HCT116 (cell line): ENCODE results near the gene SH3D19. TPM values are rescaled to one million over a fixed set of nuclear protein-coding genes. Genes with fewer than 3 reads are reported as not detected.

ENCODE experiments used
- ATAC-seq: fragments of 200-7000 bp; cut with Tn5 transposase; 2 replicates; pipeline ENCODE4 v1.9.1; 2020; ENCODE audit warnings: mild to moderate bottlenecking, moderate library complexity
- BruUV-seq: library from RNA; stranded (reverse); fragments of 400-500 nt; replicated peaks from 2 replicates; lab custom pipeline; 2021; lab: Mats Ljungman, UMichigan
- CTCF ChIA-PET: fragments of 300-600 bp; sonication (Branson Sonifier 250); formaldehyde crosslinking; loops from one replicate; lab custom pipeline; 2021; ENCODE audit warnings: antibody characterized with exemption; lab: Charles Lee
- POLR2A ChIA-PET: fragments of 300-600, 350-600 bp; sonication (Branson Sonifier 250); formaldehyde crosslinking; loops from one replicate; lab custom pipeline; 2021; ENCODE audit warnings: antibody characterized with exemption; lab: Charles Lee
- RAD21 ChIA-PET, 2 experiments: fragments of 300-600 bp; sonication (Branson Sonifier 250); formaldehyde crosslinking; loops; one replicate each; lab custom pipeline; 2023; ENCODE audit warnings: low total read pairs in 2 of 2; ENCODE audit not compliant: uncharacterized antibody in 2 of 2, unreplicated experiment in 2 of 2, low non-redundant PET in 1 of 2; lab: Charles Lee
- DNase-seq: peaks from one replicate; pipeline ENCODE4 v3.0.0-alpha.2; 2010; ENCODE audit warnings: low read depth, low spot score
- H2AFZ ChIP-seq: fragments of 200-600 bp; shearing (Covaris generic), sonication (generic); 2 replicates; pipeline ENCODE4 v1.6.1; 2017; ENCODE audit warnings: low read depth, mixed run types, mixed read lengths, antibody characterized with exemption, low read length; ENCODE audit not compliant: poor library complexity, severe bottlenecking
- H3K27ac ChIP-seq: 2 replicates; pipeline ENCODE4 v1.5.1; 2012; ENCODE audit warnings: low read depth, low read length
- H3K27me3 ChIP-seq: fragments of 200-600 bp; sonication (generic); 2 replicates; pipeline ENCODE4 v1.6.1; 2016; ENCODE audit warnings: mixed run types, low read length, mixed read lengths; ENCODE audit not compliant: insufficient read depth
- H3K36me3 ChIP-seq, 2 experiments: fragments of 200-500 bp in 1 of 2; fragments of 200-600 bp in 1 of 2; sonication (Bioruptor generic) in 1 of 2; sonication (generic) in 1 of 2; 2 replicates each; pipeline versions ENCODE4 v1.5.1 to v1.6.1; 2014 to 2016; ENCODE audit warnings: low read length in 2 of 2, inconsistent platforms in 1 of 2, mixed read lengths in 1 of 2, mixed run types in 1 of 2; ENCODE audit not compliant: insufficient read depth in 2 of 2, control insufficient read depth in 1 of 2
- H3K4me1 ChIP-seq, 2 experiments: fragments of 200-600 bp in 1 of 2; sonication (generic) in 1 of 2; 2 replicates each; pipeline versions ENCODE4 v1.5.1 to v1.6.1; 2012 to 2017; ENCODE audit warnings: low read length in 2 of 2, inconsistent platforms in 1 of 2, mild to moderate bottlenecking in 1 of 2, mixed read lengths in 1 of 2, mixed run types in 1 of 2, moderate library complexity in 1 of 2; ENCODE audit not compliant: insufficient read depth in 2 of 2, control insufficient read depth in 1 of 2
- H3K4me2 ChIP-seq: fragments of 200-600 bp; sonication (generic); 2 replicates; pipeline ENCODE4 v1.6.1; 2017; ENCODE audit warnings: mixed run types, low read length, mixed read lengths
- H3K4me3 ChIP-seq, 2 experiments: fragments of 200-600 bp in 1 of 2; sonication (generic) in 1 of 2; replicated peaks in 1 of 2; 2 replicates each; pipeline ENCODE4 v1.5.1; 2011 to 2016; ENCODE audit warnings: low read length in 2 of 2, control low read depth in 1 of 2, low read depth in 1 of 2, mild to moderate bottlenecking in 1 of 2, mixed read lengths in 1 of 2, mixed run types in 1 of 2
- H3K79me2 ChIP-seq: fragments of 200-600 bp; sonication (generic); 2 replicates; pipeline ENCODE4 v1.6.1; 2017; ENCODE audit warnings: mild to moderate bottlenecking, mixed run types, low read length, moderate library complexity, mixed read lengths; ENCODE audit not compliant: insufficient read depth
- H3K9ac ChIP-seq: fragments of 200-600 bp; sonication (generic); 2 replicates; pipeline ENCODE4 v1.6.1; 2016; ENCODE audit warnings: low read length, mixed read lengths
- H3K9me2 ChIP-seq: fragments of 200-600 bp; sonication (generic), shearing (Covaris generic); 2 replicates; pipeline ENCODE4 v1.6.1; 2017; ENCODE audit warnings: mixed run types, mild to moderate bottlenecking, moderate library complexity; ENCODE audit not compliant: insufficient read depth
- H3K9me3 ChIP-seq, 2 experiments: fragments of 200-500 bp in 1 of 2; fragments of 200-600 bp in 1 of 2; sonication (Bioruptor generic) in 1 of 2; sonication (generic) in 1 of 2; 2 replicates each; pipeline ENCODE4 v1.6.1; 2014 to 2017; ENCODE audit warnings: low read length in 2 of 2, mixed read lengths in 2 of 2, inconsistent platforms in 1 of 2, low read depth in 1 of 2, mild to moderate bottlenecking in 1 of 2, mixed run types in 1 of 2, moderate library complexity in 1 of 2; ENCODE audit not compliant: control insufficient read depth in 1 of 2, insufficient read depth in 1 of 2
- H4K20me1 ChIP-seq: fragments of 200-600 bp; sonication (generic), shearing (Covaris generic); 2 replicates; pipeline ENCODE4 v1.6.1; 2017; ENCODE audit warnings: mixed run types, mild to moderate bottlenecking, moderate library complexity; ENCODE audit not compliant: insufficient read depth
- ATF3 ChIP-seq: IDR thresholded peaks from 2 replicates; pipeline ENCODE4 v1.6.1; 2012
- EZH2 ChIP-seq: fragments of 200-600 bp; sonication (generic); IDR thresholded peaks from 2 replicates; pipeline ENCODE4 v1.6.1; 2017; ENCODE audit warnings: antibody characterized with exemption, mixed run types
- EZH2phosphoT487 ChIP-seq: fragments of 200-600 bp; IDR thresholded peaks from 2 replicates; pipeline ENCODE4 v1.6.1; 2018; ENCODE audit warnings: antibody characterized with exemption, borderline replicate concordance
- FOSL1 ChIP-seq: IDR thresholded peaks from 2 replicates; pipeline ENCODE4 v1.6.1; 2012; ENCODE audit warnings: low read depth
- JUND ChIP-seq: IDR thresholded peaks from 2 replicates; pipeline ENCODE4 v1.6.1; 2012
- MAX ChIP-seq: IDR thresholded peaks from 2 replicates; pipeline ENCODE4 v1.6.1; 2012
- POLR2A ChIP-seq: IDR thresholded peaks from 2 replicates; pipeline ENCODE4 v1.7.0; 2011; ENCODE audit warnings: borderline replicate concordance; ENCODE audit not compliant: insufficient read depth, insufficient read length; ENCODE audit errors: extremely low read depth
- POLR2AphosphoS5 ChIP-seq: IDR thresholded peaks from 2 replicates; pipeline ENCODE4 v1.6.1; 2011; ENCODE audit warnings: mild to moderate bottlenecking, low read depth, low read length, moderate library complexity
- RAD21 ChIP-seq: IDR thresholded peaks from 2 replicates; pipeline ENCODE4 v1.6.1; 2012; ENCODE audit warnings: low read depth, mild to moderate bottlenecking
- SP1 ChIP-seq: IDR thresholded peaks from 2 replicates; pipeline ENCODE4 v1.6.1; 2012; ENCODE audit warnings: low read depth
- TCF7L2 ChIP-seq: IDR thresholded peaks from 2 replicates; pipeline ENCODE4 v1.7.0; 2011; ENCODE audit warnings: borderline replicate concordance, inconsistent platforms; ENCODE audit not compliant: insufficient read depth, insufficient read length; ENCODE audit errors: extremely low read depth
- ZNF274 ChIP-seq: fragments of 200-500 bp; sonication (Bioruptor generic); IDR thresholded peaks from 2 replicates; pipeline ENCODE4 v1.6.1; 2014; ENCODE audit warnings: mild to moderate bottlenecking, low read depth, low read length, inconsistent platforms
- intact Hi-C: fragments of 100-400 bp; cut with micrococcal nuclease; formaldehyde crosslinking; loops from 2 replicates; pipeline ENCODE4 v1.10.0; 2022
- total RNA-seq: library from RNA; stranded (reverse); gene quantifications from one replicate; pipeline ENCODE4 v1.2.1, GENCODE V29; 2021; ENCODE audit not compliant: unreplicated experiment
- TF ChIP-seq, protein P1 (sequence below): IDR thresholded peaks from 2 replicates; pipeline ENCODE4 v1.6.1; 2012; ENCODE audit warnings: low read depth

The SH3D19 gene
- total RNA-seq, 1 experiment from 2014 or later, result 37.5 TPM

DNA sequence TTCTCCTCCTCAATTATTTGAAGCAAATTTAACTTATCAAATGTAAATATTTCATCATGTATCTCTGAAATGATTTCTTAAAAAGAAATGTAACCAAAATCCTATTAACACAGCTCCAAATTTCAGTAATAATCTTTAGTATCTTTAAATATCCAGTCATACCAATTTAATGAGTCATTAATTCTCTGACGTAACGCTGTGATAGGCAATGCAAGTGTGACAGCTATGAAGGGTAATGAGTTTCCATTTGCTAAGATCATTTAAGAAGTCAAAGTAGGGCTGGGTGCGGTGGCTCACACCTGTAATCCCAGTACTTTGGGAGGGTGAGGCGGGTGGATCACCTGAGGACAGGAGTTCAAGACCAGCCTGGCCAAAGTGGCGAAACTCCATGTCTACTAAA lies 210.4 kb downstream of the SH3D19 start:
- Histone ChIP-seq H3K36me3 (no peaks in the 10 kb centered on the region), H3K4me1 (no peaks in the 10 kb centered on the region), H3K27me3 (no peaks in the 10 kb centered on the region), H3K79me2 (no peaks in the 10 kb centered on the region), H3K4me3 (no peak overlapping the region), H3K9ac (no peak overlapping the region), H3K27ac (no peak overlapping the region), H3K9me3 (no peaks in the 10 kb centered on the region), H3K4me2 (no peak overlapping the region), H4K20me1 (no peaks in the 10 kb centered on the region), H2AFZ (no peak overlapping the region), H3K9me2 (no peaks in the 10 kb centered on the region)
- ATAC-seq, result no peak
- intact Hi-C loops, result loop anchor here (10.0 kb wide), 2 partner anchors 650 to 1280 kb away; partner anchors contain the start of gene GATB
- no peak for TF ChIP-seq POLR2AphosphoS5
- no peak for TF ChIP-seq FOSL1
- TF ChIP-seq ZNF274, result no peak
- no peak for TF ChIP-seq SP1
- TF ChIP-seq ATF3, result no peak
- TF ChIP-seq POLR2A, result no peak
- TF ChIP-seq JUND, result no peak
- TF ChIP-seq EZH2phosphoT487, result no peak
- no peak for TF ChIP-seq TCF7L2
- ChIA-PET CTCF (no interaction called here), RAD21 (no interaction called here), POLR2A (interaction anchor here (1.4 kb wide), 1 partner anchor 11 kb away, joined by 3 read pairs; no protein-coding TSS in a partner anchor)
- BruUV-seq, result no TSS peak
- no peak for DNase-seq

GRCh38 chr4:151114338-151114737 lies 211.1 kb downstream of the SH3D19 start:
- no peaks in the 10 kb centered on the region for H3K27me3 ChIP-seq
- H2AFZ ChIP-seq, result no peak overlapping the region
- ChIA-PET CTCF (no interaction called here), POLR2A (interaction anchor here (1.4 kb wide), 1 partner anchor 10 kb away, joined by 3 read pairs; no protein-coding TSS in a partner anchor), RAD21 (no interaction called here)
- no peaks in the 10 kb centered on the region for H3K4me1 ChIP-seq
- intact Hi-C loops, result loop anchor here (10.0 kb wide), 2 partner anchors 650 to 1280 kb away; partner anchors contain the start of gene GATB
- no peak overlapping the region for H3K4me3 ChIP-seq
- no peak for TF ChIP-seq POLR2A
- TF ChIP-seq SP1, result no peak
- TF ChIP-seq, protein P1, sequence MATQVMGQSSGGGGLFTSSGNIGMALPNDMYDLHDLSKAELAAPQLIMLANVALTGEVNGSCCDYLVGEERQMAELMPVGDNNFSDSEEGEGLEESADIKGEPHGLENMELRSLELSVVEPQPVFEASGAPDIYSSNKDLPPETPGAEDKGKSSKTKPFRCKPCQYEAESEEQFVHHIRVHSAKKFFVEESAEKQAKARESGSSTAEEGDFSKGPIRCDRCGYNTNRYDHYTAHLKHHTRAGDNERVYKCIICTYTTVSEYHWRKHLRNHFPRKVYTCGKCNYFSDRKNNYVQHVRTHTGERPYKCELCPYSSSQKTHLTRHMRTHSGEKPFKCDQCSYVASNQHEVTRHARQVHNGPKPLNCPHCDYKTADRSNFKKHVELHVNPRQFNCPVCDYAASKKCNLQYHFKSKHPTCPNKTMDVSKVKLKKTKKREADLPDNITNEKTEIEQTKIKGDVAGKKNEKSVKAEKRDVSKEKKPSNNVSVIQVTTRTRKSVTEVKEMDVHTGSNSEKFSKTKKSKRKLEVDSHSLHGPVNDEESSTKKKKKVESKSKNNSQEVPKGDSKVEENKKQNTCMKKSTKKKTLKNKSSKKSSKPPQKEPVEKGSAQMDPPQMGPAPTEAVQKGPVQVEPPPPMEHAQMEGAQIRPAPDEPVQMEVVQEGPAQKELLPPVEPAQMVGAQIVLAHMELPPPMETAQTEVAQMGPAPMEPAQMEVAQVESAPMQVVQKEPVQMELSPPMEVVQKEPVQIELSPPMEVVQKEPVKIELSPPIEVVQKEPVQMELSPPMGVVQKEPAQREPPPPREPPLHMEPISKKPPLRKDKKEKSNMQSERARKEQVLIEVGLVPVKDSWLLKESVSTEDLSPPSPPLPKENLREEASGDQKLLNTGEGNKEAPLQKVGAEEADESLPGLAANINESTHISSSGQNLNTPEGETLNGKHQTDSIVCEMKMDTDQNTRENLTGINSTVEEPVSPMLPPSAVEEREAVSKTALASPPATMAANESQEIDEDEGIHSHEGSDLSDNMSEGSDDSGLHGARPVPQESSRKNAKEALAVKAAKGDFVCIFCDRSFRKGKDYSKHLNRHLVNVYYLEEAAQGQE, result no peak
- no peak for TF ChIP-seq RAD21
- no peak for TF ChIP-seq MAX
- TF ChIP-seq ATF3, result no peak
- TF ChIP-seq TCF7L2, result no peak
- TF ChIP-seq EZH2, result no peak
- H3K36me3 ChIP-seq, result no peaks in the 10 kb centered on the region
- no peaks in the 10 kb centered on the region for H3K9me3 ChIP-seq
- H4K20me1 ChIP-seq, result no peaks in the 10 kb centered on the region
- H3K9ac ChIP-seq, result no peak overlapping the region
- ATAC-seq (no peak), DNase-seq (no peak)
- H3K4me2 ChIP-seq, result no peak overlapping the region
- no peak overlapping the region for H3K27ac ChIP-seq
- BruUV-seq, result no TSS peak
- no peaks in the 10 kb centered on the region for H3K9me2 ChIP-seq
- H3K79me2 ChIP-seq, result no peaks in the 10 kb centered on the region
